GM21390 (cell line): ENCODE data around the gene GALNT2.

Experiments
- ATAC-seq: cut with Tn5 transposase; IDR thresholded peaks from one replicate; pipeline ENCODE4 v1.9.1; 2021; ENCODE audit not compliant: unreplicated experiment

GALNT2 gene

DNA sequence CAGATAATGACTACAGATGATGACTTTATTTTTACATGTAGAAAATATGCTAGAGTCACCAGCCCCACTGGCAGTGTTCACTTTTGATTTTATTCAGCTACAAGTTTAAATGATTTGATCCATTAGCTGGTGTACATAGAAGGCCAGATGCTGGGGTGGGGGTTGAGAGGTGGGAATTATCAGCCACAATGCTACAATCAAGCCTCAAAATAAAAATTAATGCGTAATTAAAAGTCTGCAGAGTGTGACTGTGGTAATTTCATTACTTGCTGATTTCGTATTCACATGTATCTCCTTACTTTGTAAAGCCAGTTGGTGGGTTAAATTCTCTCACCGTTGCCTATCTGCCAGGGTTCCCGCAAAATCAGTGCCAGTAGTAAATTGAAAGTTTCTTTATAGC lies 109.3 kb downstream of the GALNT2 start:
- no peak for ATAC-seq

DNA sequence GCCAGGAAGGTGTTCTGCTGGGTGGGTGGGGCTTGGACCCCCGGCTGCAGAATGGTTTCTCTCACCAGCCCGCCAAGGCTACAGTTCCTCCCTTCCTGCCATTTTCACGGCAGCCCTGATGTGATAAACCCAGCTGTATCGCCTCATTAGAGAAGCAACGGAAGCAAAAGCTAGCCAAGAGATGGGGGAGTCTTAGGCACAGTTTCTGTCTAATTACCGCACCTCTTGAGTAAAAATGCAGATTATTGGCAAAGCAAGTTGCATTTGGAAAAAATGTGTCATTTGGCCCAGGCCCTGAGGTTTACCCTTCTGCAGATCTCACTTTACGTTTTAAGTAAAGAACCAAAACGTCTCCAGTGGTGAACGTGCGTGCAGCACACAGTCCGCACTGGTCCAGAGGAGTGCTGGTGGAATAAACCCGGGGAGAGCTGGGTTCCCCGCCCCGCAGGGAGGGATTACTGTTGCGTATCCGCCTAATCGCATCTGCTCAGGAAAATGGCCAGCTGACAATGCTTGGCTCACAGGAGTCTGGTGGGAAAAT lies 109.9 kb downstream of the GALNT2 start:
- ATAC-seq: no peak

DNA sequence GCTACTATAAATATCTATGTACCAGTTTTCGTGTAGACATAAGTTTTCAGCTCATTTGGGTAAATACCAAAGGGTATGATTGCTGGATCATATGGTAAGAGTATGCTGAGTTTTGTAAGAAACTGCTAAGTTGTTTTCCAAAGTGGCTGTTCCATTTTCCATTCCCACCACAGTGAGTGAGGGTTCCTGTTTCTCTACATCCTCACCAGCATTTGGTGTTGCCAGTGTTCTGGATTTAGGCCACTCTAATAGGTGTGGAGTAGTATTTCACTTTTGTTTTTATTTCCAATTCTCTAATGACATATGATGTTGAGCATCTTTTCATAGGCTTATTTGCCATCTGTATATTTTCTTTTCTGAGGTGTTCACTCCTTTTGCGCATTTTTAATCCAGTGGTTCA lies 112.2 kb downstream of the GALNT2 start:
- ATAC-seq: no peak

DNA sequence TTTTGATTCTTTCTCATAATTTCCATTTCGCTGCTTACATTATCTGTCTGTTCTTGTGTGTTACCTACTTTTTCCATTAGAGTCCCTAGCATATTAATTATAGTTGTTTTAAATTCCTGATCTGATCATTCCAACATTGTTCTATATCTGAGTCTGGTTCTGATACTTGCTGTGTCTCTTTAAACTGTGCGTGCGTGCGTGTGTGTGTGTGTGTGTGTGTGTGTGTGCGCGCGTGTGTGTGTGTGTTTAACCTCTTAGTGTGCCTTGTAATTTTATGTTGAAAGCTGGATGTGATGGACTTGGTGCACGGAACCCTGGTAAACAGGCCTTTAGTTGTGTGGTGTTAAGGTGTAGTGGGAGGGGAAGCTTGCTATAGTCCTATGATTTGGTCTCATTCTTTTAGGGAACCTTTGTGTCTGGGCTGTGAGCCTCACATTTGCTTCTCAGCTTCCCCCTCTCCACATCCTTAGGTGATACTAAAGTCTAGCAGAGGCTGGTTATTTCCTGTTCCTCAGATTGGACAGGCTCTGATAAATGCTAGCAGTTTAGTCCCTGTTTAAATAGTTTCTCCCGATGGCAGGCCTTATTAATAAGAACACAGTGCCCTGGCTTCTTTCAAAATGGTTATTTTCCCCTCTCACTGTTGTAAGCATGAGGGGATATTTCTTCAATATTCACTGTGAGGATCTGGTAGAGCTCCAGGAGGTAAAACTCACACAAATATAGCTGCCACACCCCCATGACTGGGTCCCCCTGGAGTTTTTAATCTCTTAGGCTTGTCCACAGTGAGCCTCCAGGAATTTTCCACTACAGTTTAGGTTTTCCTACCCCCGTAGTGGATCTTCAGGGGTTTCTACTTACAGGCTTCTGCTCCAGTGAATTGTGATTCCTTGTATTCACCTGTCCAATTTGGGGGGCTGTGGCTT lies 118.3 kb downstream of the GALNT2 start:
- no peak for ATAC-seq

DNA sequence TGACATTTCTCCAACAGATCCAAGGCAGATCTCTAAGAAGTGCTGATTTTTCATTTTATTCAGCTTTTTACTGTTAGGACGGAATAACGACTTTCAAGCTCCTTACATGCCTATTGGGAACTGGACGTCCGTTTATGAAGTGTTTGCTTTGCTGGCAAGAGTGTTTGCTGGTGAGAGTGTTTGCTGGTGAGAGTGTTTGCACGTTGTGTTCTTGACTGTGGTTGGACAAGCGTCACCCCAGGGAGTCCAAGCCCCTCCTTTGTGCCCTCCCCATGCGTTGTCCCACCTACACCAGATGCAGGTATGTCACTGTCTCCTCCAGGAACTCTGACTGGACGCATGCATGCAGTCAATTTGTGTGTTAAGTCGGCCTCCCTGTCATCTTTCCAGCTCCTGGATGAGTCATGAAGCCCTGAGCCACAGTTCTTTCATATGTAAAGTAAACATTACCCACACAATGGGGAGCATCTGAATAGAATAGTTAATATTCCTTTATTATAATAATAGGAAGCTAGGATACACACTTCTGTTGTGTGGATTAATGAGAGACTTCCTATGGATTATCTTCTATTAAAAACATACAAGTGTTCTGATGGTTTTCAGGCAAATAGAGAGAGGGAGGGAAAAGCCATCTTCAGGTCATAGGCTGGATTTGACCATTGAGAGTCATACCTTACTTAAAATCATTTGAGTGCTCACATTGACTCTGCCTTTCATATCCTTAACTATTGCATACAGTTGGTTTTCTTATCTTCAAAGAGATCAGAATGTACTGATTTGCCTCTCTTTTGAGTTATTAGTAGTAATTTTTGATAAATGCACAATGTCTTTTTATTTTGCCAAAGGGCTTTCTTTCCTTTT lies 119.2 kb downstream of the GALNT2 start:
- no peak for ATAC-seq

DNA sequence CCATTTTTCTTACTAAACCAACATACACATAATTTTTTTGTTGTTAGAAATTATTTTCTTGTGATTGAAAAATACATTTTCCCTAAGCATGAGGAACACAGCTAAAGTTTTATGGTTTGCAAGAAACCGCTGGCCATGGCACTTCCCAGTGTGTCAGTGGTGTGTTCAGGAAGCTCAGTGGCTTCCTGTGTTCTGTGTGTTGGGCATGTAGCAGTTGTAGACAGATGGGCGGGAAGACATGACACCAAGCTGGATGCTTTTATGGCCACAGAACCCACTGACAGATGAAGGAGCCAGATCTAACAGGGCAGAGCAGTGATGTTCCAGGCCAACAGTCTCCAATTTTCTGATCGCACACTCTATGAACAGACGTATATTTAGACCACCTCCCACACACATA lies 119.8 kb downstream of the GALNT2 start:
- no peak for ATAC-seq

DNA sequence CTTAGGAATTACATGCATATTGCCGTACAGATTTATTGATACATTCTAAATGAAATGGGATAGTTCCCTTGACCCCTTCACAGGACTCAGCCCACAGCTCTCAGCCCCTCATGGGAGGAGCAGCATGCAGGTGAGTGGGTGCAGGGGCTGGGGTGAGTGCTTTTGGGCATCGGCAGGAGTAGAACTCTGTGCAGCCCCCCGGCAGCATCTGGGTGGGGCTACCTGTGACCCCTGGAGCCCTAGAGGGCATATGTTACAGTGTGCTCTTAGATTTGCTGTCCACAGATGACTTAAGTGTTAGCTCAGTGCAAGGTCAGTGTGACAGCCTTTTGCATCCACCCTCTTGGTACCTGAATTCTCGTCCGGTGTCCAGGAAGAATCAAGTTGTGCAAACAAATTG lies 120.3 kb downstream of the GALNT2 start:
- no peak for ATAC-seq

DNA sequence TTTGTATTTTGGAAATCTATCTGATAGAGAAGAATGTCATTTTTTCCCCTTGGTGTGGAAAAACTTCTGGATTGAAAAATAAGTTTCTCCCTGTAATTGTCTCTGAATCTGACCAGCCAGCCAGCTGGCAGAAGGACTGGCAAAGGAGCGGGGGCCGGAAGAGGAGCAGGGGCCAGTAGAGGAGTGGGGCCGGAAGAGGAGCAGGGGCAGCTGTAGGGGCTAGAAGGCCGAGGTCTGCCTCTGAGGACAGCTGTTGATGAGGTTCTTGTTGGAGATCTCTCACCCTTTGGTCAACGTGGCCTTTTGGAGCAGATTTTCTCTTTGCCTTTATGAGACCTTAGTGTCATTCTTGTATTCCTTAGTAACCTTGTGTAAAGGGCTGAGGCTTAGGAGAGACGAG lies 121.8 kb downstream of the GALNT2 start:
- ATAC-seq: no peak

DNA sequence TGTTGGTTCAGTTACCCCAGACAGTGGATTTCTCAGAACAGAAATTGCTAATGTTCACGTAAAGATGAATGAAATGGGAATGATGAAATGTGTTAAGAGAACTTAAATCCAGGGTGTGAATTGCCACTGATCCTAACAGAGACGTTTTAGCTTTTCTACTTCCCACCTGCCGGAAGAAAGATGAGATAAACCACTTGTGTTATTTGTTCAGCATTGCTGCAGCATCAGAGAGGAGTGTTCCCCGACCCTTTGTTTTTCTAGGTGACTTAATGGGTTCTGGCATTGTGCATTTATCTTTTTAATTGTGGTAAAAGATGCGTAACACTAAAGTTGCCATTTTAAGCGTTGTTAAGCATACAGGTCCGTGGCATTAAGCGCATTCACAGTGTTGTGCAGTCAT lies 122.3 kb downstream of the GALNT2 start:
- no peak for ATAC-seq

DNA sequence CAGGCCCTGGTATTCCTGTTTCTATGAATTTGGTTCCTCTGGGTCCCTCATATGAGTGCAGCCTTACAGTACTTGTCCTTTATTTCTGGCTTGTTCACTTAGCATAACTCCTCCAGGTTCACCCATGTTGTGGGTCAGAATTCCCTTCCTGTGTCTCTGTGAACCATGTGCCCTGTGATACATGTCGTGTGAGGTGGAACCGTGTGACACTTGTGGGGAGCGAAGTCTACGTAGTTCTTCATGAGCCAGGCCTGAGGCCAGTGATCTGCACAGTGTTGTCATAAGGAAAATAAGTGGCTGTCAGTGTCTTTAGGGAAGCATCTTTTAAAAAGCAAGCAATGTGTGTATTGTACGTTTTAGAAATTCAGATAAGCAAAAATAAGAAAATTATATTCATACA lies 122.8 kb downstream of the GALNT2 start:
- no peak for ATAC-seq

DNA sequence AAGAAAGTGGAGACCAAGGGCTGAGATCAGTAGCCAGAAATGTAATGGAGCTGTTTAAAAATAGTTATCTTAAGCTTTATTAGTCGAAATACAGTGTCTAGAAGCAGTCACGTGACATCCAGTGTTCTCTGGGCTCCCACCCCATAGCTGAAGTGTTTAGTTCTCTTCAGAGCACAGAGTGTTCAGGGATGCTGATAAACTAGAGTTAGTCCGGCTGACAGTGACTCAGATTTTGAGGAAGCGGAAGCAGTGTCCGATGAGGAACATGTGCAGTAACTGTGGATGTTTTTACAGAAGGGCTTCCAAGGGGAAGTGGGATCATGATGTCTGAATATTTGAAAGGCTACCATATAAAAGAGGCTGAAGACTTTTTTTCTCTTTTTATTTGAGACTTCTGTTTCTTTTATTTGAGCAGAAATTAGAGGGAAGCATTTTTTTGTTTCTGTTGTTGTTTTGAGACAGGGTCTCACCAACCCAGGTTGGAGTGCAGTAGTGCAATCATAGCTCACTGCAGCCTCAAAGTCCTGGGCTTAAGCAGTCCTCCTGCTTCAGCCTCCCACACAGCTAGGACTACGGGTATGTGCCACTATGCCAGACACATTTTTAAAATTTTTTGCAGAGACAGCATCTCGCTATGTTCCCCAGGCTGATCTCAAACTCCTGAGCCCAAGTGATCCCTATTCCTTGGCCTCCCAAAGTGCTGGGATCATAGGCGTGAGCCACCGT lies 124.2 kb downstream of the GALNT2 start:
- ATAC-seq: no peak

DNA sequence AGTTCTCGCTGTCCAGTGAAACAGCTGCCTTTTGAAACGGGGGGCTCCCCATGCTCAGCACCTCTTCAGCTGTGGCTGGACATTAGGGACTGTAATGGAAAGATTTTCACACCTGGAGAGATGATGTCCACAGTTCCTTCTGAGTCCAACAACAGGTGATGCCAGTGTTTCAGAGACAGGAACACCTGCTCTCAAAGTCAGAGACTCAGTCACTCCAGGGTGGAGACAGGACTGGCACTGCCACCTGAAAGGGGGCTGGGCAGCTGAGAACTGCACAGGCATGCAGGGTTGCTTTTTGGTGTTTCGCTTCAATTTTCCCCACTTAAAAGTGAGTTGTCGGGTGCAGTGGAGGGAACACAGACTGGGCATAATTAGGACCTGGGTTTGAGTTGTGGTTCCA lies 124.8 kb downstream of the GALNT2 start:
- no peak for ATAC-seq

DNA sequence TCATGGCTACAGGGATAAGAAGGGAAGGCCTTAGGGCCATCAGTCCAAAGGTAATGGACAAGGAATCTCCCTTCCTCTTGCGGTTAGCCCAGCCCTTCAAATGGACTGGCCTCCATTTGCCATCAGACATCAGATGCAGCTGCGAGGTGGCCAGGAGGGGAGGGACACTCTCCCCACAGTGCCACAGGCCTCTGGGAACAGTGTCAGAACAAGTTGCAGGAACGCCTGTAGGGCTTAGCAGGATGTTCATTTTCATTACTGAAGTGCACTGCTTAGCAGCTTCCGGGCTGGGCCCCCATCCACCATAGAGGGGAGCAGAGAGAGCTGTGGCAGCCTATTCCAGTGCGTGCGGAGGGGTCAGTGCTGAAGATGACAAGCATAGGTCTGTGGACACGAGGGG lies 127.5 kb downstream of the GALNT2 start:
- ATAC-seq: no peak

DNA sequence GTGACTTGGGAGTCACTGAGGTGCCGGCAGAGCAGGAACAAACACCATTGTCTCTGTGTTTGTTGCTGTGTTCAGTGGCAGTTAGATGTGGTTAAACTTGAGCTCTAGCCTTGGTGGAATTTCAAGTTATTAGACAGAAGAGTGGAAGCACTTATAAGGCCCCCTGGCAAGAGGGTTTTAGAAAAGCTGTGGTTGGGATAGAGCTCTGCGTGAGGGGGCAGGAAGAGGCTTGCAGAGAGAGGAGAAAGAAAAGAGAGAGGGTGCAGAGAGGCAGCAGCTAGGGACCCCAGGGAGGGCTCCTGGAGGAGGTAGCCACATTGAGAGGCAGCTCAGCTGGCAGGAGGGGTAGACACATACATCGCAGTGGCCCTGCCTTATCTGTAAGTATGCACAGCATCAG lies 128.2 kb downstream of the GALNT2 start:
- no peak for ATAC-seq

DNA sequence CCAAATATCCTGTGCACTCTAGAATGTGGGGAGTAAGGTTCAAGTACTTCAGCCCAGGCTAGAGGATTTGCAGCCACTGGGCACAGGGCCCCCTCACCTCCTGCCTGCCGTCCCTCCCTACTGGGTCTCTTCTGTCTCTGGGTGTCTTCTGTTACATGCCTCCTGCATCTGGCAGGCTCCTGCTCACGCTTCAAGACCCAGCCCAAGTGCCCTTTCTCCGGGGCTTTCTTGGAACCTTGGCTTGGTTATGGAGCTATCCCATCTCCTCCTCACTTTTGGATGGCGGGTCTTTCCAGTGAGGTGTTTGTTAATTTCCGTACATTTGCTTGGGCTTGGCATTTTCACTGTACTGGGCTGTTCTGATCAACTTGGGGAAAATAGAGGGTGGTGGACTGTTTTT lies 129.0 kb downstream of the GALNT2 start:
- no peak for ATAC-seq

DNA sequence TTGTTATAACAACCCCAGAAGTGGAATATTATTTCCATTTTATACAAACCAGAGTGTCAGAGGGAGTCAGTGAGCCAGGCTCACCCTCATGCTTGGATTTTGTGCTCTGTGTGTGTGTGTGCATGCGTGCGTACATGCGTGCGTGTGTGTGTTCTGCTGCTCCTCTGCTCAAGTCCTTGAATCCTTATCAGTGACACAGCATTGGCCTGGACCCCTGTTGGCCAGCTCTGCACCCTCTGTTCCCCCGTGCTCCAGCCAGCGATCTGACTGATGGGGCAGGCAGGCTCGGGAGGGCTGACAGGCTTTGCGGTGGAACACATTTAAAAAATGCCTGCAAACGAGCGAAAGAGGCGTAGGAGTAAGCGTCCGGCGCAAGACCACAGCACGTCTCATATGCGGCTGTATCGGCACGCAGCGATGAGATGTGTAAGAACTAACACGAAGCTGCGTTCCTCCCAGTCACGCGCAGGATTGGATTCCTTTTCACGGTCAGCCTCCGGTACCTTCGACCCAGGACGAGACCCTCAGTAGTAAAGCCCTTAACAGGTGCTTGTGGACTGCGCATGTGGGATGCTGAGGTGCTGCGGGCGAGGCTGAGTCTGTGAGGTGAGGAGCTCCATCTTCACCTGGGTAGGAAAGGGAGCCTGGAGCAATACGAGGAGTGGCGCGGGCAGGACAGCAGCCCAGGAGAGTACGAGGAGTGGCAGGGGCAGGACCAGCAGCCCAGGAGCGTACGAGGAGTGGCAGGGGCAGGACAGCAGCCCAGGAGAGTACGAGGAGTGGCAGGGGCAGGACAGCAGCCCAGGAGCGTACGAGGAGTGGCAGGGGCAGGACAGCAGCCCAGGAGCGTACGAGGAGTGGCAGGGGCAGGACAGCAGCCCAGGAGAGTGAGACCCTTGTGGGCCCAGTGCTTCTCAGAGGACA lies 130.9 kb downstream of the GALNT2 start:
- no peak for ATAC-seq

DNA sequence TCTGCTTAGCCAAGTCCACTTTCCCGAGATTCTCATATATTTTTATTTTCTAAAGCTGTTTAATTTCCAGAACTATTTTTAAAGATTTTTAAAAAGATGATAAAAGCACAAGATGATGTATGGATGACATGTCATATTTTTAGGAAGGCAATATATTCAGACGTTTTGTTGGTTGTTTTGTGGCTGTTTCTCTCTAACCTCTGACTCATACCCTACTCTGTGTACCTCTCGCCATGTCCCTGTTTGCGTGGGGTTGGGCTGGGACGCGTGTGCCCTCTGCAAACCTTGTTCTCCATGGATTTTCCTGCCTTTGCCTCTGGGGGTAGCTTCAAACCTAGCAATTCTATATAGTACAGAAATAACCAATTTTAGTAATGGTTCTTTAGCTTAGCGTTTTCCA lies 132.0 kb downstream of the GALNT2 start:
- no peak for ATAC-seq

DNA sequence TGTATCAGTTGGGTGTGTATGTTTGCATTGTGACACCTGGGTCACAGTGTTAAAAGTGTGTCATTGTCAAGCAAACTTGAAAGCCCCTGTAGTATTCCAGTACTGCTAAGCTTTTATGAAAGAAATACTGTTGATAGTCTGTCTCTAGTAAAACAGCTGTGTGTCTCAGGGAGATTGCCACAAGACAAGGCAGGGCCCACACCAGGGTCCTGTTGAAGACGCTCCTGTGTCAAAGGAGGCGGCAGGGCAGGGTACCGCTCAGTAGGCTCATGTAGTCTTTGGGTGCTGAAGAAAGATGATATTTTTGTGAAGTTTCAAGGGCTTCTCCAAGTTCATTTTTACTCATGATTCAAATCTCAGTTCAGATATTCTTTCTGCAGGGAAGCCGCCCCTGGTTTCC lies 132.5 kb downstream of the GALNT2 start:
- ATAC-seq: no peak

DNA sequence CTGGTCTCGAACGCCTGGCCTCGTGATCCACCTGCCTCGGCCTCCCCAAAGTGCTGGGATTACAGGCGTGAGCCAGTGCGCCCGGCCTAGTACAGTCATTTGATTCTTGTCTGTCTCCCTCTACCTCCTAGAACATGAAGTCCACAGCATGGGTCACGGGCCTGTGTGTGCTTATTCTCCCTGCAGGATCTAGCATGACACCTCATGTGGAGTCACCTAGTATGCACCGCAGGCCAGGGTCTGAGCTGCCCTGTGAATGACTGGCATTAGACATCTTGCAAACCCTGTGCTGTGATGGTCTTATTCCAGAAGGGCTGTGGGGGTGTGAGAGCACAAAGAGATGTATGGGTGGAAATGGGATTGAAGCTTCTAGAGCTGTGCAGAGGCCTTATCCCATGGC lies 133.2 kb downstream of the GALNT2 start:
- ATAC-seq: no peak

DNA sequence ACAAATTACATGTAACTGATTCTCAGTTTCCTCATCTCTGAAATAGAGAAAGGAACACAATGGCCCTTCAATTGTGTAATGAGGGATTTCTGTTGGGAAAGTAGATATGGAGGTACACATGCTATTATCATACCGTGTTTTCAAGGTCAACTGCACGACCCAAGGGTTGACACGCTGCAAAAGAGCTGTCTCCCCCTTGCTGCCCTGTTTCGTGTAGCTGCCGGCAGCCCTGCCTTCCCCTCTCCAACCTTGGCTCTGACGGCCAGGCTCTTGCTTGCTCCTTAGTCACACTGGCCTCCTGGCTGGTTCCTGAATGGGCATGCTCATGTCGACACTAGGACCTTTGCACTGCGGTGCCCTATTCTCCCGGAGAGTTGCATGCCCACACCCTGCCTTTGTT lies 134.4 kb downstream of the GALNT2 start:
- ATAC-seq: no peak
